GM21360 (cell line): ENCODE results near the gene RNU1-4.
"Not testable (repeated sequence)": the region's sequence is repeated elsewhere in the genome, so short reads cannot be mapped to it uniquely, and the experiment has no call there.

ENCODE experiments used
- ATAC-seq: cut with Tn5 transposase; IDR thresholded peaks from one replicate; pipeline ENCODE4 v1.9.1; 2021; ENCODE audit warnings: mild to moderate bottlenecking, moderate library complexity; ENCODE audit not compliant: unreplicated experiment

RNU1-4 gene

GRCh38 chr1:16764820-16765655, 24.7 kb downstream of the RNU1-4 start:
- ATAC-seq, result not testable (repeated sequence)

- ATAC-seq, result not testable (repeated sequence)
These were observed 25.7 kb downstream of the RNU1-4 start for GRCh38 chr1:16765731-16766605.

GRCh38 chr1:16766689-16767256, 26.5 kb downstream of the RNU1-4 start:
- ATAC-seq, result not testable (repeated sequence)

GRCh38 chr1:16770139-16770759, 29.9 kb downstream of the RNU1-4 start:
- ATAC-seq, result not testable (repeated sequence)

GRCh38 chr1:16770896-16771446, 30.7 kb downstream of the RNU1-4 start:
- ATAC-seq, result not testable (repeated sequence)

GRCh38 chr1:16772275-16773204, 32.2 kb downstream of the RNU1-4 start:
- ATAC-seq, result not testable (repeated sequence)

- ATAC-seq, result not testable (repeated sequence)
These were observed 32.9 kb downstream of the RNU1-4 start for GRCh38 chr1:16773205-16773596.

- ATAC-seq, result not testable (repeated sequence)
These were observed 33.4 kb downstream of the RNU1-4 start for GRCh38 chr1:16773723-16774122.

- ATAC-seq, result not testable (repeated sequence)
These were observed 34.5 kb downstream of the RNU1-4 start for GRCh38 chr1:16774773-16775172.

- not testable (repeated sequence) for ATAC-seq
These were observed 35.0 kb downstream of the RNU1-4 start for GRCh38 chr1:16775290-16775689.

GRCh38 chr1:16776248-16776647, 35.9 kb downstream of the RNU1-4 start:
- not testable (repeated sequence) for ATAC-seq

- ATAC-seq, result not testable (repeated sequence)
These were observed 36.5 kb downstream of the RNU1-4 start for GRCh38 chr1:16776835-16777234.

- ATAC-seq, result not testable (repeated sequence)
These were observed 37.5 kb downstream of the RNU1-4 start for GRCh38 chr1:16777821-16778220.

- not testable (repeated sequence) for ATAC-seq
These were observed 39.2 kb downstream of the RNU1-4 start for GRCh38 chr1:16779525-16779924.

GRCh38 chr1:16781033-16781432, 40.7 kb downstream of the RNU1-4 start:
- ATAC-seq, result not testable (repeated sequence)

GRCh38 chr1:16781625-16782024, 41.3 kb downstream of the RNU1-4 start:
- not testable (repeated sequence) for ATAC-seq

GRCh38 chr1:16784955-16785354, 44.6 kb downstream of the RNU1-4 start:
- ATAC-seq, result not testable (repeated sequence)

- not testable (repeated sequence) for ATAC-seq
These were observed 46.0 kb downstream of the RNU1-4 start for GRCh38 chr1:16786362-16786761.

GRCh38 chr1:16787175-16787574, 46.9 kb downstream of the RNU1-4 start:
- ATAC-seq, result not testable (repeated sequence)
